Activated T-cell treated with anti-CD3 and anti-CD28 coated beads for 24 hours (primary cell): Measurements from ENCODE around the gene TBX15.
"Not testable (repeated sequence)": the region's sequence is repeated elsewhere in the genome, so short reads cannot be mapped to it uniquely, and the experiment has no call there.

Source experiments
- DNase-seq: peaks from one replicate; pipeline ENCODE4 v3.0.0-alpha.2; 2020; ENCODE audit warnings: low read depth

Gene TBX15

GRCh38 chr1:118926261-118926660, 61.9 kb downstream of the TBX15 start:
- no peak for DNase-seq

GRCh38 chr1:118925651-118926050, 62.5 kb downstream of the TBX15 start:
- no peak for DNase-seq

DNA sequence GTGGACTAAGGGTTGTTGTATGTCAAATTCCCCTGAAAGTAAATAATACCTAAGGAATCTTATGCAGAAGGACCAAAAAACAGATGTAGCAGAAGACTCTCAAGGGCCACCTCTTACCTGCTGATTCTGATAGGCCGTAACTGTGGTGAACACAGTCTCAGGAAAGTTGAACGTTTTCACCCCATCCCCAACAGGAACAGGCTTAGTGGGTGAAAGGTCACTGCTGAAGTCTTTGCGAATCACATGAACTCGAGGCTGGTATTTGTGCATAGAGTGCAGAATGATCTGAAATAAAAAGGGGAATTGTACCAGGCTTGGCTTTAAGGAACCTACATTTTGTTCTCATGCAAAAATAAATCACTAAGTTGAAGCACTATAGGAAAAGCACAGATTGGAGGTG, 64.8 kb downstream of the TBX15 start:
- no peak for DNase-seq

GRCh38 chr1:118921994-118922393, 66.1 kb downstream of the TBX15 start:
- DNase-seq, result no peak

GRCh38 chr1:118920124-118920717, 67.9 kb downstream of the TBX15 start:
- DNase-seq, result no peak

- no peak for DNase-seq
Observed at GRCh38 chr1:118918940-118919259, 69.2 kb downstream of the TBX15 start.

- no peak for DNase-seq
Observed at GRCh38 chr1:118918230-118918939, 69.8 kb downstream of the TBX15 start.

- DNase-seq, result not testable (repeated sequence)
Observed at GRCh38 chr1:118916346-118916745, 71.8 kb downstream of the TBX15 start.

DNA sequence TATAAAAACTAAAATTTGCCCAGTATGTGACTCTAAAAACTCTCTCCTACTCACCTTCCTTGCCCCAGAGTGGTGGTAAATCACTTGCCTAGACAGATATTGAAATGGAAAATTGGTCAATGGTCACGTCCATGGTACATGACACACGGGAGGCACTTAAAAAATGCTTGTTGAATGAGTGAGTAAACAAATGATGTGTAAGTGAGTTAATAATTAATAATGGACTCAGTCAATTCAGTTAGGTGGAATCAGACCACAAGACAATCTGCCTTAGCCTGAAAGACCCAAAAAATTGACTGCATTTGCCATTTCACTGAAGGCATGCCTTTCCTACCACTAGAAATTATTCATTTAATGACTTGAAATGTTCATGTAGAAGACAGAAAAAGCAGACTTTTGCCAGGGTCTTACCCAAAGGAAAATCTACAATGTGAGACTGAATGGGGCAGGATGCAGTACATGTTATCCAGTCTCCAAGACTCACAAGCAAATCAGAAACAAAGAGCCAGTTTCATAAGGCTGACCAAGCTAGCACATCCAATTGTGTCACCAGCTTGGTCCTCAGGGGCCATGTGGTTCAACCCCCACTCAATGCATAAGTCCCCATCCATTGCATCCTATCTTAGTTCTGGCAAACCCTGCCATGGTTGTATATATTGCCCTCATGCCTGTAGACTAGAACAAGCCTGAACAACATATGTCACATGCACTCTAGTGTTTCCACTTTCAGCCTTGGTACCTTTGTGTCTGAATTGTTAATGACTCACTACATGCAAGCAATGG, 73.6 kb downstream of the TBX15 start:
- no peak for DNase-seq

GRCh38 chr1:118913818-118914217, 74.3 kb downstream of the TBX15 start:
- DNase-seq, result no peak

DNA sequence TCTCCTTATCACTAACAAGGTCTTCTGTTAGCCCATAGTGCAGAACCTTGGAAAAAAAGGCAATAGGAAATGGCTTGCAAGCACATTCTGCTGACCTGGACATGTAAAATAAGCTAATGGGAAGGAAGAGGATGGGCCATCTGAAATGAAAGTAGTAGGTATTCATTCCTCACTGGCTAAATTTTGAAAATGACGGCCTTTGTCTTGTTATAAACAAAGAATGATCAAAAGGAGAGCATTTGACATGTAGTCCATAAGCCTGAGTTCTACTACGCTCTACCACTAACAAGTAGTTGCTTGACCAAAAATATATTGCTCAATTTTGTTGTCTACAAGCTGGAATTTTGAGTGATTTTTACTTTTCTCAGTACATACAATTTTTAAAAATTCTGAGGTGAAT, 75.6 kb downstream of the TBX15 start:
- DNase-seq, result no peak

DNA sequence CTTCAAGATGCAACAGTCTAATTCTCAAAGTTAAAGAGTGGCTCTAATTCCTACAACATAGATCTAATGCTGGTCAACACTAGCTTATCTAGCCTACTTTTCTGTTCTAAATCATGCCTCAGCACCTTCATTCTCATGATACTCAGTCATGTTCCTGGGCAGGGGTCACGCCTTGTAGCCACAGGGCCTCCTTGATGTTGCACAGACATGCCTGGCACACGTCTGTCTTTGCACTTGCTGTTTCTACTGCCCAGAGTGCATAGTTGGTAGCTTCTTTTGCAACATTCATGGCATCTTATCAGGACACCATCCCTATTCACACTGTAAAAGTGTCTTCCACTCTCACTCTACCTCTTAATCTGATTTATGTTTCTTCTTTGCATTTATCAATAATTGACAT, 76.6 kb downstream of the TBX15 start:
- no peak for DNase-seq

DNA sequence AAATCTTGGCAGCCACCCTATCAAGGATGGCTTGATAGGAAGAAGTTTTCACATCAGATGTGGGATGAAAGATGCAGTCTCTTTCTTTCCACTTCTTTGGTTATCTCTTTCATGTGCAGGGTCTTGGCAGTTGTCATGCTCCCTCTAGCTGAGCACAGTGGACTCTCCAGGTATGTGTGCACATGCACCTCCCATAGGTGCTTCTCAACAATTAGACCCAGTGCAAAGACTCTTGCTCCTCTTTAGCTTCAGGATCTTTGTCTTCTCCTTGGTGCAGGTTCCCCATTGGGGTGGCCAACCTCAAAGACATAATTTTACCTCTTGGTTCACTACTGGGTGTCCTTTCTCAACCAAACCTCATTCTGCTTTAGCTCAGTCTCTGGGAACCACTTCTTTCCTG, 80.7 kb downstream of the TBX15 start:
- DNase-seq, result no peak

- no peak for DNase-seq
Observed at GRCh38 chr1:118905671-118906070, 82.5 kb downstream of the TBX15 start.

DNA sequence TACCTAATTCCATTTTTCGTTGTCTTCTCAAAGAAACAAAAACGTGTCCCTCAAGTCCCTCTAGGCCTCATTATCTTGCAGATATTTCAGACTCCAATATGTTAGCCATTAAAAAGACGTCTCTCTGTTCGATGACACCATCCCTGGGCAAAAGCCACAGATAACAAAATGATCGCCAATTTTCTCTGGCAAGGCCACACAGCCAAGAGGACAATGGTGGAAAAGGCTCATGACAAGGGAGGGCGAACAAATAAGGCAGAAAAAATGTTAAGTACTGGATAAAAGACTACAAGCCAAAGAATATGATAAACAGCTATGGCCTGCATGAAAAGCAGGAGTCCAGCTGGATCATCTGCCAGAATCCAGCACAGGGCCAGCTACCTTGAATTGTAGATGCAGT, 82.9 kb downstream of the TBX15 start:
- DNase-seq, result no peak

- no peak for DNase-seq
Observed at GRCh38 chr1:118902711-118903191, 85.4 kb downstream of the TBX15 start.

GRCh38 chr1:118902299-118902698, 85.8 kb downstream of the TBX15 start:
- DNase-seq, result no peak

GRCh38 chr1:118900643-118901440, 87.3 kb downstream of the TBX15 start:
- no peak for DNase-seq

DNA sequence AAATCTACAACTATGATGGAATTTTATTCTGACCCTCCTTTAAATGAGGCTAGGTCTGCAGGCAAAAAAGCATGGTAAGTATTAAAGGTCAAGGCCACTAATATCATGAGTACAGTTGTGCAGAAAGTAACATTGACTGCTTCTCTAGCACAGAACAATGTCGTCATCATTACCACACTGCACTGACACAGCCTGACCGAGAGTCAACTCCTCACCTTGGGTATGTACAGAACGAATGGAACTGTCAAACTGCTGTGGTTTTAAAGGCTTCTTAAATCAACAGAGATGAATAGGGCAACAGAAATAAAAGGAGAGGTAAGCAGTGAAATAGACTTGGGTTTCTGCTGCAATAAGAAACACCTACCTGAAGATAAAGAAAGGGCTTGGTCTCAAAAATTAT, 88.8 kb downstream of the TBX15 start:
- DNase-seq, result no peak

DNA sequence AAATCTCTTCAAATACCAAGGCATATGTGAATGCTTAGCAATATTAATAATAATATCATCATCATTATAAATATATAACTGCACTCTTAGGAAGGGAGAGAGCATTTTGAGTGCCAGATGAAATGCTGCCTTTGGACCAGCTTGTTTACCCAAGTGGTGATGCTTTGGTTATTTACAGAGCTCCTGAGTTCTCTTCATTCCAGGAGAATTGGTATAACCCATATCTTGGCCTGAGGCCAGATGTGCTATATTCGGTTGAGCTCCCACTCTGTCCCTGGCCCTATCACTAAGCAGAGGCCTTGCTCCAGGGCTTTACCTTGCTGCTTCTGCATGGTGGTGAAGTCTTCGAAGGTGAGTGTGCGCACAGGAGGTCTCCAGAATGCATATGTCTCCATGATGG, 89.4 kb downstream of the TBX15 start:
- DNase-seq, result no peak

DNA sequence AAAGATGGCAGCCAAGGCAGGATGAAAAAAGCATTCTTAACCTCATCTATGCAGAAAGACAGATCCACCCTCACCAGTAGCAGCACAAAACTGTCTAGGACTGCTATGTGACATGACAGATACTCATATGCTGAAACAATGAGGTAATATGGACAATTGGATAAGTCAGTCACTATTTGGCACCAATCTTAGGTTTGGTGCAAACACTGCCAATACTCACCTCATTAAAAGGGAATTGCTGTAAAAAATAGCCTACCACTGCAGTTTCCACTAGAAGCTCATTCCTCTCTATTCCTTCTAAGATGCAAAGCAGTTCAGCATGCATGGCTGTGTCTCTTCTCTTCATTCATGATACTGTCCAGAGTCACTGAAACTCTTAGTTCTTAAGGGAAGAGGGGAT, 91.7 kb downstream of the TBX15 start:
- DNase-seq, result no peak

GRCh38 chr1:118894836-118895235, 93.3 kb downstream of the TBX15 start:
- DNase-seq, result no peak
